HG02943 (cell line): Measurements from ENCODE around the gene P4HA3.

Experiments
- ATAC-seq: cut with Tn5 transposase; IDR thresholded peaks from one replicate; pipeline ENCODE4 v1.9.1; 2021; ENCODE audit warnings: mild to moderate bottlenecking, low read depth, moderate library complexity; ENCODE audit not compliant: unreplicated experiment

Gene P4HA3

GRCh38 chr11:74318241-74318932 is 6.9 kb upstream of the P4HA3 start:
- ATAC-seq, result no peak

DNA sequence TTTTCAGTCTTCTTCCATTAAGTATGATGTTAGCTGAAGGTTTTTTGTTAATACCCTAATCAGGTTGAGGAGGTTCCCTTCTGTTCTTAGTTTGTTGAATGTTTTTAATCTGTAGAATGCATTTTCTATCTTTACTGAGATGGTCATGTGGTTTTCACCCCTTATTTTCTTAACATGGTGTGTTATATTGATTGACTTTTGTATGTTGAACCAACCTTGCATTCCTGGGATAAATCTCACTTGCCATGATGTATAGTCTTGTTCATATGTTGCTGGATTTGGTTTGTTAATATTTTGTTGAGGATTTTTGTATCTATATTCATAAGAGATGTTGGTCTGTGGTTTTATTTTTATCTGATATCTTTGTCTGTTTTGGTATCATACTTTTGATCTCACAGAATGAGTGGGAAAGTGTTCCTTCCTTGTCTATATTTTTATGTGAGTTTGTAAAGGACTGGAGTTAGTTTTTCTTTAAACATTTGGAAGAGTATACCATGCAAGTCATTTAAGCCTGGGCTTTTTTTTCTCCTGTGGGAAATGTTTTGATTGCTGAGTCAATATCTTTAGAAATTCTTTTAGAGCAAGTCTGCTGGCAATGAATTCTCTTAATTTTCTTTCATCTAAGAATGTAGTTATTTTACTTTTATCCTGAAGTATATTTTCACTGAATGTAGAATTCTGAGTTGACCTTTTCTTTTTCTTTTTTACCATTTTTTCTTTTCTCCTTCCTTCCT is 5.5 kb upstream of the P4HA3 start:
- no peak for ATAC-seq

GRCh38 chr11:74312326-74312725 is 886 bp upstream of the P4HA3 start:
- ATAC-seq, result no peak

GRCh38 chr11:74310857-74311256 is 583 bp downstream of the P4HA3 start:
- ATAC-seq, result no peak

GRCh38 chr11:74307434-74307833 is 4.0 kb downstream of the P4HA3 start:
- no peak for ATAC-seq

DNA sequence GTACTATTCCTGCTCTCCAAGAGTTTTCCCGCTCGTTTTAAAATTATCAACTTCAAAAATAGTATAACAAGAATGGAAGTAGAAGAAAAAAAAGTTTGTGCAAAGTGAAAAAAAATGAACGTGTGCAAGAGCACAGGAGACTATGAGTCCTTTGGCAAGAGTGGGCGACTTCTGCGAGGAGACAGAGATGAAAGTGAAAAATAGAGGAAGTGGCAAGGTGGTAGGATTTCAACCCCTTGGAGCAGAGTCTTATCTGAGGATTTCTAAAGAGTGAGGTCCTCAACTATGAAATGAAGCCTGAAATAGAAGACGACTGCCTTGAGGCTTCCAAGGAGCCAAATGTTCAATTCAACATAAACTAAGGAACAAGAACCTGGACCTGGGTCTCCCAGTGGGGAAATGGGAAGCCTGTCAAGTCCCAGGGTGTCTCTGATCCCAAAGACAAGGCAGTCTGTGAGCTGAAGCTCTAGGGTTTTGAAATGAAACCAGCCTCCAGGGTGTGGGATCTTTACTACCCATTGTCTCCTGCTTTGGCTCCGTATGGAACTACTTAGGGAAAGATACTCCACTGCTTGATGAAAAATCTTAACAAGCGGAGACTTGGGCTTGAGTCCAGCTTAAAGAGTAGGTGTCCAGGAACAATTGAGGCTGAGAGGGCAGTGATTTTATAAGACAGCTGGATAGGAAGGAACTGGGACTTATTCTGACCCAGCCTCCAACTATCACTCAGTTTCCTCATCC is 4.8 kb downstream of the P4HA3 start:
- no peak for ATAC-seq

DNA sequence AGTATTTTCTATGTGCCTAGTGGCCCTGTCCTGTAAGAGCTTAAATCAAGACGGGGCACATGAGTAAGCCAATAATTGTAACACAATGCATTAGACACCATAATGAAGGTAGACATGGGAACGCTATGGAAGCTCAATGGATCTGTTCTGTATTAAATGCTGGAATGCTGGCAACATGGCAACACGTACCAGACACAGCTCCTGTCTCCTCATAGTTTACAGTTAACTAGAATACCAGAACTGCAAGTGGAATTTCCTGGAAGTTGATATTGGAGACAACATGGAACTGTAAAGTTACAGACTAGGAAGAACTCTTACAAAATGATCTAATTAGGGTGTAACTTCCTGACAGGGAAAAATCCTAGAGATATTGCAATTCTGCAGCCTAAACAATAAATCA is 12.4 kb downstream of the P4HA3 start:
- ATAC-seq, result no peak

DNA sequence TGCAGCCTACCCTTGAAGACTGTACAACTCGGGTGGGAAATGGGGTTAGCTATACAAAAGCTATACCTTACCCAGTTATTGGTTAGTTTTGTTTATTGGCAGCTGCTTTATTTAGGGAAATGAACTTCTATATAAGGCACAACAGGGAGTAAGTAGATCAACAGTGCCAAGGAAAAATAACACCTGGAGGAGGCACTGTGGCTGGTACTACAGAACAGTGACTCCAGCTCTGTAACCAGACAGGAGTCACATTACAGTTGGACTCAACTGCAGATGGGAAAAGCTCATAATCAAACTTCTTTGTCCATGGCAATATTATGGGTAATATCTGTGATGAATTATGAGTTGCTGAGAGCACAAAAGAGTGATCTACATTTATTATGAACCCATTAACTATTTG is 14.0 kb downstream of the P4HA3 start:
- no peak for ATAC-seq

- no peak for ATAC-seq
Observed at GRCh38 chr11:74288911-74289310, 22.5 kb downstream of the P4HA3 start.

GRCh38 chr11:74288161-74288560 is 23.3 kb downstream of the P4HA3 start:
- no peak for ATAC-seq

- ATAC-seq, result no peak
Observed at GRCh38 chr11:74284466-74284865, 27.0 kb downstream of the P4HA3 start.

DNA sequence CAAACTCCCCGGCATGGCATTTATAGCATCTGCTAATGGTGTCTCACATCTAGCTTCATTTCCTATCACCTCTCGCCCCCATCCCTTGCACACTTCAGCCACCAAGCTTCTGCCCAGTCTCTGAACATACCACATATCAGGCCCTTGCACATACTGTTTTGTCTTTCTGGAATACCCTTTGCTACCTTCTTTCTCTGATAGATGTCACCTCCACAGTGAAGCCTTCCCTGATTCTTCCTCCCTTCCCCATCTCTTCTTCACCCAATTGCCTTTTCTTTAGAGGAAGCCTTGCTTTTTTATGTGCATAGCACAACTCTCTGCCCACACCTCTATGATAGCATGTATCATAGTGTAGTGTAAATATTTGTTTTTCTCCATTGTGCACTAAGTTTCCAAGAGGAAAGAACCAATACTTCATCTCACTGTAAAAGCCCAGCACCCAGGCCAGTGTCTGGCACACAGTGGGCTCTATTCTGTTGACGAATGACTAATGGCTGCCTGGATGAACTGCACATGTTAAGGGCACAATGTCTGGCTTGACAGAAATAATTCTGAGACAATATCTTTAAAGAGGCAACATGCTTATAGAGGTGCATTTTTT is 27.8 kb downstream of the P4HA3 start:
- ATAC-seq, result no peak

GRCh38 chr11:74282914-74283371 is 28.5 kb downstream of the P4HA3 start:
- no peak for ATAC-seq

- no peak for ATAC-seq
Observed at GRCh38 chr11:74282421-74282820, 29.0 kb downstream of the P4HA3 start.

- no peak for ATAC-seq
Observed at GRCh38 chr11:74280494-74280893, 30.9 kb downstream of the P4HA3 start.

DNA sequence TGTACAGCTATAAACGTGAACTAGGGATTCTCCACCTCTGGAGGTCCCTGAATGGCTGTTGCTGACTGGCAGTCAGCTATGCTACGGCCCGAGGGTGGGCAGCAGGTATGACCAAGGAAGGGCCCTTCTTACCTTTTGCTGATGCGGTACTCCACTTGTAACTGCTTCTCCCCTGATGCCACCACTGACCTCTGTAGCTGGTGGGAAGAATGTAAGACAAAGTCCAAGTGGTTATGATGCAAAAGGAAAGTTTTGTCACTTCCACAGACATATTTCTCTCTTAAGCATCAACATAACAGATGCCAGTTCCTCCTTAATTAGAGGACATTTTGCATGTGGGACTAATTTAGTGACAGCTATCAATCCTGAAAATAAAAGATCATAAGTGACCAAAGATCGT is 32.2 kb downstream of the P4HA3 start:
- no peak for ATAC-seq

DNA sequence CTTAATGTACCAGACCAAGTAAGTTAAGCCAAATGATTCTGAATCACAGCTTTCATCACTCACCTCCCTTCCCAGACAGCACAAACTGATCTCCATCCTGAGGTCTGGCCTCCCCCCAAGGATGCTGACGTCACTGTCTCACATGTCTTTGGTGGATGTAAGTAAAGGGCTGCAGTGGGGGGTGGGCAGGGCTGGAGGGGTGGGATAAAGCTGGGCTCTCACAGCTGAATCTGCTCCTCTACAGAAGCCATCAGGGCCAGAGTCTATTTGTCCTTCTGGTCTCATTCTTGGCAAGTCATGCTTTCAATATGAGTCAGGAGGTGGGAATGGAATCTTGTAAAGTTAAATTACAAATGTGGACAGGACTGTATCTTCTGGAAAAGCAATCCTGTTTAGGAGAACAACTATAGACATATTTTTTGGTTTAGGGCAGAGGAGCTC is 32.7 kb downstream of the P4HA3 start:
- no peak for ATAC-seq

DNA sequence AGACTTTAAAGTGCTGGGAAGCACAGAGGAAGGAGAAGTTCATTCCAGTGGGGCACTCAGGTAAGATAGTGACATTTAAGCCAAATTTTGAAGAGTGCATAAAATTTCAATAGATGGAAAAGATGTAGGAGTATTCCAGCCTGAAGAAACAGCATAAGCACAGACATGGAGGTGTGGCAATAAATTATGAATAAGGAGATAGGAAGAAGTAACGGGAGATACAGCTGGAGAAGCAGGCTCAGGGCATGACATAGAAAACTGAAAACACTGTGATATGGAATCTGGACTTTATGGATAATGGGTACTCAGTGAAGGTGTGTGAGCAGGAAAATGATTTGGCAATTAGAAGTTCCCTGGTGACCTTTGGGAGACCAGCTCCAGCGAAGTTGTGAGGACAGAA is 33.3 kb downstream of the P4HA3 start:
- ATAC-seq, result no peak

GRCh38 chr11:74276581-74276980 is 34.9 kb downstream of the P4HA3 start:
- no peak for ATAC-seq

GRCh38 chr11:74272276-74272675 is 39.2 kb downstream of the P4HA3 start:
- no peak for ATAC-seq
